H1 (cell line): ENCODE data around the gene LCMT1.

ENCODE experiments used
- BRCA1 ChIP-seq: IDR thresholded peaks from 2 replicates; pipeline ENCODE4 v1.6.1; 2012; ENCODE audit warnings: low read depth, low read length, improper control_type of control experiment
- CREB1 ChIP-seq: IDR thresholded peaks from 2 replicates; pipeline ENCODE4 v1.6.1; 2012; ENCODE audit warnings: inconsistent platforms
- EP300 ChIP-seq, 2 experiments: IDR thresholded peaks; 1 replicate in 1 of 2; 2 replicates in 1 of 2; pipeline ENCODE4 v1.6.1; 2011 to 2012; ENCODE audit warnings: low read depth in 2 of 2, low read length in 2 of 2, mild to moderate bottlenecking in 2 of 2, borderline replicate concordance in 1 of 2, inconsistent platforms in 1 of 2, moderate library complexity in 1 of 2
- EZH2 ChIP-seq: fragments of 200-600 bp; sonication (generic); IDR thresholded peaks from 2 replicates; pipeline ENCODE4 v1.7.1; 2012; ENCODE audit warnings: low read depth, mild to moderate bottlenecking, moderate library complexity, low read length, inconsistent platforms; ENCODE audit not compliant: severe bottlenecking
- GABPA ChIP-seq: IDR thresholded peaks from 2 replicates; pipeline ENCODE4 v1.6.1; 2011; ENCODE audit warnings: mild to moderate bottlenecking, low read length, moderate library complexity, borderline replicate concordance; ENCODE audit not compliant: insufficient read depth
- HDAC6 ChIP-seq: IDR thresholded peaks from one replicate; pipeline ENCODE4 v1.7.1; 2012; ENCODE audit warnings: low read depth, mild to moderate bottlenecking, inconsistent platforms, low read length, moderate library complexity
- POLR2A ChIP-seq, 2 experiments: IDR thresholded peaks; 1 replicate in 1 of 2; 2 replicates in 1 of 2; pipeline ENCODE4 v1.6.1; 2011; ENCODE audit warnings: low read depth in 2 of 2, low read length in 2 of 2, mild to moderate bottlenecking in 2 of 2; ENCODE audit errors: control extremely low read depth in 1 of 2
- SIN3A ChIP-seq, 2 experiments: IDR thresholded peaks in 1 of 2; conservative IDR thresholded peaks in 1 of 2; 2 replicates each; pipeline ENCODE4 v1.6.1; 2011 to 2012; ENCODE audit warnings: low read length in 2 of 2, improper control_type of control experiment in 1 of 2, low read depth in 1 of 2, mild to moderate bottlenecking in 1 of 2
- TF ChIP-seq, protein P1 (sequence below), 3 experiments: IDR thresholded peaks; 1 replicate in 2 of 3; 2 replicates in 1 of 3; pipeline versions ENCODE4 v1.5.1 to v1.6.1; 2011; ENCODE audit warnings: low read length in 3 of 3, mild to moderate bottlenecking in 3 of 3, inconsistent platforms in 2 of 3, low read depth in 1 of 3, moderate library complexity in 1 of 3; ENCODE audit not compliant: insufficient read depth in 1 of 3; ENCODE audit errors: control extremely low read depth in 1 of 3

DNA sequence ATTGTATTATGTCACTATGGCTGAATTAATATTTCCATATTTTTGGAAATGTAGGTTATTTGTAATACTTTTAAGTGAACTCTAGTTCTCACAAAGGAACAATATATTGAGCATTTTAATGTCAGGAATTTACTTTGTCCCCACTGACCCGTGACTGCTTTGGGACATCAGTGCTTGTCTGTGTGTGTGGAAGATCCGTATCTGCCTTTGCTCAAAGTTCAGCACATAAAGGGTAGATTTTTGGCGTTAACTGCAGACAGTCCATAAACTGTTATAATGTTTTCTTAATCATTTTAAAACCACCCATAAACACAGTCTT, 65.9 kb downstream of the LCMT1 start:
- TF ChIP-seq, protein P1, sequence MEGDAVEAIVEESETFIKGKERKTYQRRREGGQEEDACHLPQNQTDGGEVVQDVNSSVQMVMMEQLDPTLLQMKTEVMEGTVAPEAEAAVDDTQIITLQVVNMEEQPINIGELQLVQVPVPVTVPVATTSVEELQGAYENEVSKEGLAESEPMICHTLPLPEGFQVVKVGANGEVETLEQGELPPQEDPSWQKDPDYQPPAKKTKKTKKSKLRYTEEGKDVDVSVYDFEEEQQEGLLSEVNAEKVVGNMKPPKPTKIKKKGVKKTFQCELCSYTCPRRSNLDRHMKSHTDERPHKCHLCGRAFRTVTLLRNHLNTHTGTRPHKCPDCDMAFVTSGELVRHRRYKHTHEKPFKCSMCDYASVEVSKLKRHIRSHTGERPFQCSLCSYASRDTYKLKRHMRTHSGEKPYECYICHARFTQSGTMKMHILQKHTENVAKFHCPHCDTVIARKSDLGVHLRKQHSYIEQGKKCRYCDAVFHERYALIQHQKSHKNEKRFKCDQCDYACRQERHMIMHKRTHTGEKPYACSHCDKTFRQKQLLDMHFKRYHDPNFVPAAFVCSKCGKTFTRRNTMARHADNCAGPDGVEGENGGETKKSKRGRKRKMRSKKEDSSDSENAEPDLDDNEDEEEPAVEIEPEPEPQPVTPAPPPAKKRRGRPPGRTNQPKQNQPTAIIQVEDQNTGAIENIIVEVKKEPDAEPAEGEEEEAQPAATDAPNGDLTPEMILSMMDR (IDR thresholded peaks at IDR 0.05; ENCODE audit: control extremely low read depth in 1 of 3, insufficient read depth in 1 of 3, low read depth in 1 of 3, low read length in 3 of 3) = no peak
- no peak for TF ChIP-seq GABPA
- no peak for TF ChIP-seq SIN3A (conservative IDR thresholded peaks at IDR 0.05 in 1 of 2, IDR thresholded peaks at IDR 0.05 in 1 of 2; ENCODE audit: low read depth in 1 of 2, low read length in 2 of 2)
- no peak for TF ChIP-seq BRCA1
- TF ChIP-seq EZH2 = no peak
- TF ChIP-seq HDAC6 = no peak
- no peak for TF ChIP-seq POLR2A (IDR thresholded peaks at IDR 0.05; ENCODE audit: control extremely low read depth in 1 of 2, low read depth in 2 of 2, low read length in 2 of 2)
- TF ChIP-seq EP300 (IDR thresholded peaks at IDR 0.05; ENCODE audit: borderline replicate concordance in 1 of 2, low read depth in 2 of 2, low read length in 2 of 2) = no peak
- TF ChIP-seq CREB1 = no peak
